Measurements from ENCODE around the gene DYRK1A. TPM values are rescaled to one million over a fixed set of nuclear protein-coding genes. Genes with fewer than 3 reads are reported as not detected.

DYRK1A gene
- total RNA-seq, 5 donors from 2014 or later (not counting 1 experiment from before 2014, with no cell fraction given) = 113 to 149 (median 115) TPM

DNA sequence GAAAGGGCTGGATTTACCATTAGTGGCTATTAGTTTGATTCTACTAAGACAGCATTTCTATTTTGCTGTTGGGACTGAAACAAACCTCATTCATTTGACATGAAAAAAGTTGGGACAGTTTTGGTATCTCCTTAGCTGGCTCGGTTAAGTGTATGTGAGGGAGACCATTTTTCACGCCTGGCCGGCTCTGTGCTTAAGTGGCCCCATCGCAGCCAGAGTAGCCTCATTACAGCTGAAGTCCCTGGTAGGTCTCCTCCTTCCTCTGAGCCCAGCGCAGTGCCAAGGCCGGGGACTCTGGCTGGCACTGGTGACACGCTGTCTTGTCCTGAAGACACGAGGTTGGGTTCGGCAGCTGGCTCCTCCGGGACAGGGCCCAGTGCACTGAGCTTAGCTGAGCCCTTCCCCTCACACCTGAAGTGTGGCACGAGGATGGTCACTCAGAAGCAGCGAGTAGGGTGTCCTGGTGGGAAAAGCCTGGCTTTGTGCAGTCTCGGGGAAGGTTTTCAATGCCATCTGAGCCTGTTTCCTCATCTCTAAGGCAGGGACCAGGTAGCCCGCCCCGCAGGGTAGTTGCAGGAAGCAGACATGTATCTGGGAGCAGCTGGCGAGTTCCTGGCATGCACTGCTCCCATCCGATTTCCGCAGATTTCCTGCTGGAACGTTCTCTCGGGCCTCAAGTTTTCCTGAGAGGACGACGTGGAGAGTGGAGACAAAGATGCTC is 196.5 kb downstream of the DYRK1A start:
- Histone ChIP-seq H3K27me3 (replicated peaks in 1 of 2; ENCODE audit: control insufficient read depth in 2 of 2, extremely low read depth in 1 of 2, insufficient read depth in 2 of 2, low read length in 1 of 2) (no peaks in the 10 kb centered on the region), H3K27ac (ENCODE audit: low read length) (peak overlapping the region; percentile 97), H3K4me3 (ENCODE audit: control insufficient read depth in 1 of 2, extremely low read depth in 1 of 2, low read length in 1 of 2) (peak overlapping the region; percentile 81 to 98), H3K9me3 (no peaks in the 10 kb centered on the region), H3K36me3 (ENCODE audit: control insufficient read depth in 2 of 2, extremely low read depth in 1 of 2, insufficient read depth in 1 of 2, low read length in 1 of 2) (no peaks in the 10 kb centered on the region), H3K4me1 (ENCODE audit: control insufficient read depth in 1 of 2, extremely low read depth in 1 of 2, insufficient read depth in 2 of 2, low read length in 2 of 2) (peaks cover 4 to 22% of the 10 kb centered on the region in 2 experiments)
- Mint-ChIP-seq H3K4me3 (peak overlapping the region; percentile 90 to 99 (median 92)), H3K4me1 (peaks cover 20 to 21% (median 21%) of the 10 kb centered on the region in 3 donors), H3K36me3 (no peaks in the 10 kb centered on the region), H3K27me3 (no peaks in the 10 kb centered on the region), H3K27ac (peak overlapping the region; percentile 88 to 99), H3K9me3 (peaks cover 3 to 6% (median 4%) of the 10 kb centered on the region in 3 donors)
- ATAC-seq (replicated peaks in 1 of 4) (peak; percentile 0 to 4 (median 2)), DNase-seq (peak in 3 of 35 experiments; percentile 4 to 30 (median 10))
- ChIA-PET CTCF (interaction anchor here (0.5 to 2.1 kb wide), 12 partner anchors 8 to 596 kb away, joined by 3 to 13 read pairs (median 4); partner anchors contain the start of gene VPS26C (in 1 of the 2)), POLR2A (interaction anchor here (0.5 to 0.8 kb wide), 4 partner anchors 89 to 1750 kb away, joined by 3 read pairs; no protein-coding TSS in a partner anchor)
- WGBS (ENCODE audit: insufficient coverage) = 36% methylated on average over 15 of the region's 22 CpGs

DNA sequence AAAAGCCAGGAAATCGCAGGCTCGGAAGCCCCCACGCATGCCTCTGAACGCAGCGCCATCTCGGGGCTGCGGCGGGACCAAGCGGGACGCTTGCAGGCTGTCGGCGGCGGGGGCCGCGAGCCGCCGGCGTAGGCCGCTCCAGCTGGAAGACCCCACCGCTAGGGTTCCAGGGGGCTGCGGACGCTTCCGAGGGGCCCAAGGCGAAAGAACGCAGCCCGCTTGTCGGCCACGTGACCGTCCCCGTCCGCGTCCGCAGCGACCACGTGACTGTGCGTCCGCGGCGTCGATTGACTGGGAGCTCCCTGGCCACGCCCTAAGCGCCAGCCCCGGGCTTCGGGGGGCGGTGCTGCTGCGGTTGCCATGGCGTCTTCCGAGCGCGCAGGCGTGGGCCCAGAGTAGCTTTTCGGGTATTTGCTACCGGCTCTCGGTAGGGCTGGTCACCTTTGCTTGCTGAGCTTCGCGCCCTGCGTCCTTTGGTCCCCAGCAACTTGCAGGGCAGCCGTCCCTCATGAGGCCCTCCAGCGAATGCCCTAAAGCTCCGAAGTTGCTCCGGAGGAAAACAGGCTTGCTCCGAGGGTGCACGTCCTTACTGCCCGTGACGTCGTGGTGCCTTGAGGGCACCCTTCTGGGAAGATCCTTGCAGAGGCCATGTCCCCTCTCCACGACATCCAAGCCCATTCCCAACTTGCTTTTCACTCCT is 197.2 kb downstream of the DYRK1A start:
- Histone ChIP-seq H3K27ac (ENCODE audit: low read length) (peak overlapping the region; percentile 97), H3K9me3 (no peaks in the 10 kb centered on the region), H3K4me1 (ENCODE audit: control insufficient read depth in 1 of 2, extremely low read depth in 1 of 2, insufficient read depth in 2 of 2, low read length in 2 of 2) (peaks cover 4 to 22% of the 10 kb centered on the region in 2 experiments), H3K4me3 (ENCODE audit: control insufficient read depth in 1 of 2, extremely low read depth in 1 of 2, low read length in 1 of 2) (peak overlapping the region; percentile 81 to 98), H3K27me3 (replicated peaks in 1 of 2; ENCODE audit: control insufficient read depth in 2 of 2, extremely low read depth in 1 of 2, insufficient read depth in 2 of 2, low read length in 1 of 2) (no peaks in the 10 kb centered on the region), H3K36me3 (ENCODE audit: control insufficient read depth in 2 of 2, extremely low read depth in 1 of 2, insufficient read depth in 1 of 2, low read length in 1 of 2) (no peaks in the 10 kb centered on the region)
- Mint-ChIP-seq H3K4me3 (peak overlapping the region; percentile 90 to 99 (median 92)), H3K27me3 (no peaks in the 10 kb centered on the region), H3K9me3 (peaks cover under 1 to 4% (median 3%) of the 10 kb centered on the region in 3 donors), H3K36me3 (no peaks in the 10 kb centered on the region), H3K4me1 (peaks cover 20 to 21% (median 21%) of the 10 kb centered on the region in 3 donors), H3K27ac (peak overlapping the region; percentile 99 to 100)
- under 1% methylated on average over 66 of the region's 67 CpGs for WGBS (ENCODE audit: insufficient coverage)
- DNase-seq (peak; percentile 84 to 95 (median 90)), ATAC-seq (replicated peaks in 1 of 4) (peak; percentile 89 to 92 (median 90))
- POLR2A ChIA-PET = interaction anchor here (0.5 to 1.1 kb wide), 9 partner anchors 89 to 1749 kb away, joined by 3 to 9 read pairs (median 3); partner anchors contain the start of genes DYRK1A (in 1 of the 2) and PSMG1 (in 1 of the 2)
- CTCF ChIA-PET = interaction anchor here (0.5 to 2.1 kb wide), 18 partner anchors 9 to 597 kb away, joined by 3 to 13 read pairs (median 3); partner anchors contain the start of gene VPS26C (in 1 of the 2)

DNA sequence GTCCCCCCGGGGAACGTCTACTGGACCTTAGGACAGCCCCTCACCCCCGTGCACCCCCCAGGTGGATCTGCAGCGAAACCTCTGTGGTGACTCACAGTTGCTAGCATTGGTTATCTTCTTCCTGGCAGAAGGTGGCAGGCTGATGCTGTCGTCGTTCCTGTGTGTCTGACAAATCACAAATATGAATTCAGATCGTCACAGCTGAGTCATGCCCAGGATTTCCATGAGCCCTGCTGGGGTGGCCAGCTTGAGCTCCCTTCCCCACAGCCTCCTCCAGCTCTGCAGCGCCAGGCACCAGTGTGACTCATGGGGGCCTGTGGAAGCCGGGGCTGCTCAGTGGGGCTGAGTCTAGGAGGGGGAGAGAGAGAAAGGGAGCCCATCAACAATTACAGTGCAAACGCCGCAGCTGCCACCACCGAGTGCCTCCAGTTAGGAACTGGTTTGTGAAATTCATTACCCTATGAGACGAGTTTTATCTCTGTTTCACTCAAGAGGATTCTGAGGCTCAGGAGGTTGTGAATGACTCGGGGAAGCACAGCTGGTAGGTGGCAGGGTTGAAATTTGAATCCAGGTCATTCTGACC is 197.9 kb downstream of the DYRK1A start:
- no peaks in the 10 kb centered on the region for H3K36me3 ChIP-seq (ENCODE audit: control insufficient read depth in 2 of 2, extremely low read depth in 1 of 2, insufficient read depth in 1 of 2, low read length in 1 of 2)
- H3K27ac Mint-ChIP-seq = peak overlapping the region; percentile 99 to 100
- H3K27ac ChIP-seq (ENCODE audit: low read length) = peak overlapping the region; percentile 97
- peaks cover 0 to 4% (median 0%) of the 10 kb centered on the region in 3 donors for H3K9me3 Mint-ChIP-seq
- CTCF ChIA-PET = interaction anchor here (0.7 to 2.1 kb wide), 14 partner anchors 9 to 298 kb away, joined by 3 to 13 read pairs (median 3); partner anchors contain the start of gene VPS26C (in 1 of the 2)
- no peaks in the 10 kb centered on the region for H3K9me3 ChIP-seq
- H3K4me1 ChIP-seq (ENCODE audit: control insufficient read depth in 1 of 2, extremely low read depth in 1 of 2, insufficient read depth in 2 of 2, low read length in 2 of 2) = peaks cover 4 to 22% of the 10 kb centered on the region in 2 experiments
- POLR2A ChIA-PET = interaction anchor here (0.6 to 1.1 kb wide), 5 partner anchors 118 to 1619 kb away, joined by 3 to 4 read pairs (median 3); partner anchors contain the start of genes DYRK1A (in 1 of the 2) and PSMG1 (in 1 of the 2)
- H3K27me3 Mint-ChIP-seq = peaks cover 0 to 3% of the 10 kb centered on the region in 2 donors
- ATAC-seq (replicated peaks in 1 of 4) = peak; percentile 76 to 80 (median 79)
- DNase-seq = peak in 34 of 35 experiments; percentile 62 to 90 (median 76)
- H3K4me3 ChIP-seq (ENCODE audit: control insufficient read depth in 1 of 2, extremely low read depth in 1 of 2, low read length in 1 of 2) = peak overlapping the region; percentile 81 to 98
- peaks cover 20 to 21% (median 21%) of the 10 kb centered on the region in 3 donors for H3K4me1 Mint-ChIP-seq
- no peaks in the 10 kb centered on the region for H3K27me3 ChIP-seq (replicated peaks in 1 of 2; ENCODE audit: control insufficient read depth in 2 of 2, extremely low read depth in 1 of 2, insufficient read depth in 2 of 2, low read length in 1 of 2)
- no peaks in the 10 kb centered on the region for H3K36me3 Mint-ChIP-seq
- WGBS (ENCODE audit: insufficient coverage) = 7% methylated on average over 7 of the region's 14 CpGs
- peak overlapping the region; percentile 90 to 99 (median 92) for H3K4me3 Mint-ChIP-seq

DNA sequence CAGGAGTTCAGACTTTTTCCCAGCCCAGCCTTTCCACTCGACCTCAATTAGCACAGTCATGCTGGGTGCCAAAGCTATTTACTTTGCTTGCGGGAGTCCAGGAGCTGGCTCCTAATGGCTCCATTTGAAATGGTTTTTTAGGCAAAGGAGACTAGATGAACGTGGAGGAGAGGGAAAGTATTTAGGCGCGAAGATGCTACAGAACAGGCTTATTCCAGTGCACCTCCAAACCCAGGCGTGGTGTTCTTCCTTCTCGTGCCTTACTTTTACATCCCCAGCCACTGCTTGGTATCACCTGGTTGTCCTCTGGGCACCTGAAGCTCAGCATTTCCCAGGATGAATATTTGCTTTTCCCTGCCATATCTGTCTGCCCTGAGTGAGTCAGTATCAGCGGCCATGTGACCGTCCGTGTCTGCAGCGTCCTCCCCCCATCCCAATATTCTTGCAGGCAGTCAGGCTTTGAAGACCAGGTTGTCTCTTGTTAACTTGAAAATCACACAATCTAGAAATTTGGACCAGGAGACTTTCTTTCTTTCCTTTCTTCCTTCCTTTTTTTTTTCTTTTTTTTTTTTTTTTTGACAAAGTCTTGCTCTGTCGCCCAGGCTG is 198.5 kb downstream of the DYRK1A start:
- H3K27me3 ChIP-seq (replicated peaks in 1 of 2; ENCODE audit: control insufficient read depth in 2 of 2, extremely low read depth in 1 of 2, insufficient read depth in 2 of 2, low read length in 1 of 2) = no peaks in the 10 kb centered on the region
- ChIA-PET CTCF (interaction anchor here (0.8 to 2.1 kb wide), 8 partner anchors 10 to 298 kb away, joined by 3 to 13 read pairs (median 4); partner anchors contain the start of gene VPS26C (in 1 of the 2)), POLR2A (interaction anchor here (0.7 to 1.1 kb wide), 2 partner anchors 117 to 195 kb away, joined by 3 read pairs; no protein-coding TSS in a partner anchor)
- H3K4me1 ChIP-seq (ENCODE audit: control insufficient read depth in 1 of 2, extremely low read depth in 1 of 2, insufficient read depth in 2 of 2, low read length in 2 of 2) = peaks cover 4 to 22% of the 10 kb centered on the region in 2 experiments
- peaks cover 20 to 21% (median 21%) of the 10 kb centered on the region in 3 donors for H3K4me1 Mint-ChIP-seq
- H3K36me3 Mint-ChIP-seq = no peaks in the 10 kb centered on the region
- DNase-seq (no peak), ATAC-seq (replicated peaks in 1 of 4) (no peak)
- peak overlapping the region; percentile 99 to 100 for H3K27ac Mint-ChIP-seq
- no peaks in the 10 kb centered on the region for H3K9me3 ChIP-seq
- H3K4me3 ChIP-seq (ENCODE audit: control insufficient read depth in 1 of 2, extremely low read depth in 1 of 2, low read length in 1 of 2) = peak overlapping the region in 1 of 2 donors; percentile 98
- H3K4me3 Mint-ChIP-seq = peak overlapping the region in 2 of 3 donors; percentile 11 to 90
- H3K9me3 Mint-ChIP-seq = peaks cover 0 to 4% (median 0%) of the 10 kb centered on the region in 3 donors
- no peaks in the 10 kb centered on the region for H3K36me3 ChIP-seq (ENCODE audit: control insufficient read depth in 2 of 2, extremely low read depth in 1 of 2, insufficient read depth in 1 of 2, low read length in 1 of 2)
- H3K27ac ChIP-seq (ENCODE audit: low read length) = peak overlapping the region; percentile 97
- peaks cover 0 to 3% of the 10 kb centered on the region in 2 donors for H3K27me3 Mint-ChIP-seq
- 98% methylated on average over 9 of the region's 12 CpGs for WGBS (ENCODE audit: insufficient coverage)

DNA sequence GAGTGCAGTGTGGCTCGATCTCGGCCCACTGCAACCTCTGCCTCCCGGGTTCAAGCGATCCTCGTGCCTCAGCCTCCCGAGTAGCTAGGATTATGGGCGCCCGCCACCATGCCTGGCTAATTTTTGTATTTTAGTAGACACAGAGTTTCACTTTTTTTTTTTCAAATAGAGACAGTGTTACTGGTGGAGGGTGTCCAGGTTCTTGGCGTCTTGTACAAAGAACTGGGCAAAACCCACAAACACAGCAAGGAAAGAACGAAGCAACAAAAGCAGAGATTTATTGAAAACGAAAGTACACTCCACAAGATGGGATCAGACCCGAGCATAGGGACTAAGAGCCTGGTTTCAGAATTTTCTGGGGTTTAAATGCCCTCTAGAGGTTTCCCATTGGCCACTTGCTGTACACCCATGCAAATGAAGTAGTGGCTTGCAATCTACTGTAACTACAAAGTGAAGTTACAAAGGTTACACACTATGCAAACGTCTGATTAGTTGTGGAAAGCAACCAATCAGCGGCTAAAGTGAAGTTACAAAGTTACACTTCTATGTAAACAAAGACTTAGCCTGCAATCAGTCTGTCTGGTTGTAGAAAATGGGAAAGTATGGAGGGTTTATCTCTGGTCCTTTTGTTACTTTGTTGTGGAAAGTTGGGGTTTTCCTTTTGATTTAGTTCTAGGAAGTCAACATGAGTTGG is 199.1 kb downstream of the DYRK1A start:
- 83% methylated on average over 7 of the region's 14 CpGs for WGBS (ENCODE audit: insufficient coverage)
- H3K4me3 ChIP-seq (ENCODE audit: control insufficient read depth in 1 of 2, extremely low read depth in 1 of 2, low read length in 1 of 2) = no peak overlapping the region
- H3K4me1 Mint-ChIP-seq = peaks cover 20 to 21% (median 21%) of the 10 kb centered on the region in 3 donors
- peaks cover 0 to 4% of the 10 kb centered on the region in 2 donors for H3K27me3 Mint-ChIP-seq
- no peaks in the 10 kb centered on the region for H3K36me3 ChIP-seq (ENCODE audit: control insufficient read depth in 2 of 2, extremely low read depth in 1 of 2, insufficient read depth in 1 of 2, low read length in 1 of 2)
- peak overlapping the region; percentile 99 to 100 for H3K27ac Mint-ChIP-seq
- ATAC-seq (replicated peaks in 1 of 4) = no peak
- H3K9me3 Mint-ChIP-seq = peaks cover 0 to 4% (median 0%) of the 10 kb centered on the region in 3 donors
- CTCF ChIA-PET = no interaction called here
- DNase-seq = no peak
- no peaks in the 10 kb centered on the region for H3K9me3 ChIP-seq
- POLR2A ChIA-PET = no interaction called here
- peaks cover 4 to 22% of the 10 kb centered on the region in 2 experiments for H3K4me1 ChIP-seq (ENCODE audit: control insufficient read depth in 1 of 2, extremely low read depth in 1 of 2, insufficient read depth in 2 of 2, low read length in 2 of 2)
- peak overlapping the region in 2 of 3 donors; percentile 11 to 90 for H3K4me3 Mint-ChIP-seq
- H3K27ac ChIP-seq (ENCODE audit: low read length) = no peak overlapping the region
- no peaks in the 10 kb centered on the region for H3K36me3 Mint-ChIP-seq
- no peaks in the 10 kb centered on the region for H3K27me3 ChIP-seq (replicated peaks in 1 of 2; ENCODE audit: control insufficient read depth in 2 of 2, extremely low read depth in 1 of 2, insufficient read depth in 2 of 2, low read length in 1 of 2)
